HepG2 (cell line): ENCODE results near the gene MNAT1. TPM values are rescaled to one million over a fixed set of nuclear protein-coding genes. Genes with fewer than 3 reads are reported as not detected.

ENCODE experiments used
- ESRRA ChIP-seq: sonication (generic); formaldehyde crosslinking; IDR thresholded peaks from 2 replicates; pipeline ENCODE4 v1.5.1; 2020; ENCODE audit warnings: mild to moderate bottlenecking, low read depth, missing genetic modification reagents
- ISL2 ChIP-seq: sonication (generic); formaldehyde crosslinking; IDR thresholded peaks from 2 replicates; pipeline ENCODE4 v1.5.0; 2020; ENCODE audit warnings: missing genetic modification reagents
- PRMT3 ChIP-seq: sonication (generic); formaldehyde crosslinking; IDR thresholded peaks from 2 replicates; pipeline ENCODE4 v1.8.1; 2022; ENCODE audit warnings: low read depth, mild to moderate bottlenecking, moderate library complexity, missing genetic modification reagents, borderline replicate concordance
- RARG ChIP-seq: sonication (generic); formaldehyde crosslinking; IDR thresholded peaks from 2 replicates; pipeline ENCODE4 v1.4.0; 2020; ENCODE audit warnings: low read depth, mild to moderate bottlenecking, missing genetic modification reagents
- SATB2 ChIP-seq: sonication (generic); formaldehyde crosslinking; IDR thresholded peaks from 2 replicates; pipeline ENCODE4 v1.5.0; 2020; ENCODE audit warnings: missing genetic modification reagents
- SMARCC2 ChIP-seq: fragments of 450-650 bp; IDR thresholded peaks from 2 replicates; pipeline ENCODE4 v1.6.1; 2017; ENCODE audit warnings: antibody characterized with exemption, mild to moderate bottlenecking
- SMARCE1 ChIP-seq: fragments of 450-650 bp; IDR thresholded peaks from 2 replicates; pipeline ENCODE4 v1.6.1; 2017; ENCODE audit warnings: borderline replicate concordance
- TBX2 ChIP-seq: sonication (generic); formaldehyde crosslinking; IDR thresholded peaks from 2 replicates; pipeline ENCODE4 v1.5.0; 2020; ENCODE audit warnings: missing genetic modification reagents, mild to moderate bottlenecking, borderline replicate concordance
- TSC22D2 ChIP-seq: sonication (generic); formaldehyde crosslinking; IDR thresholded peaks from 2 replicates; pipeline ENCODE4 v1.5.1; 2020; ENCODE audit warnings: missing genetic modification reagents, mild to moderate bottlenecking, borderline replicate concordance
- ZFP36 ChIP-seq: fragments of 150-350 bp; IDR thresholded peaks from 2 replicates; pipeline ENCODE4 v1.6.1; 2018; ENCODE audit warnings: borderline replicate concordance, low read length, low read depth; ENCODE audit not compliant: partially characterized antibody
- ZFP37 ChIP-seq: sonication (generic); formaldehyde crosslinking; IDR thresholded peaks from 2 replicates; pipeline ENCODE4 v1.4.0; 2020; ENCODE audit warnings: missing genetic modification reagents, borderline replicate concordance
- ZNF24 ChIP-seq: fragments of 450-650 bp; IDR thresholded peaks from 2 replicates; pipeline ENCODE4 v1.6.1; 2017; ENCODE audit warnings: antibody characterized with exemption, mild to moderate bottlenecking
- ZNF746 ChIP-seq: sonication (generic); formaldehyde crosslinking; IDR thresholded peaks from 2 replicates; pipeline ENCODE4 v1.8.0; 2022; ENCODE audit warnings: mild to moderate bottlenecking, missing genetic modification reagents
- ZSCAN20 ChIP-seq: sonication (generic); formaldehyde crosslinking; IDR thresholded peaks from 2 replicates; pipeline ENCODE4 v1.4.0; 2020; ENCODE audit warnings: missing genetic modification reagents, mild to moderate bottlenecking, borderline replicate concordance
- polyA plus RNA-seq, 8 experiments: library from polyadenylated mRNA; depleted of rRNA in 3 of 8; stranded (reverse) in 7 of 8; unstranded in 1 of 8; fragments of >200 nt; fragmentation: Illumina TruSeq in 4 of 8; extraction: Trizol in 4 of 8; gene quantifications; 2 replicates each; pipeline versions ENCODE4 v1.2.1 to v1.2.3, GENCODE V29; 2011 to 2016; ENCODE audit warnings: low read depth in 4 of 8, missing spikeins in 1 of 8, mixed read lengths in 1 of 8; ENCODE audit not compliant: insufficient read depth in 1 of 8
- total RNA-seq, 5 experiments: library from RNA; depleted of rRNA; stranded (reverse); fragments of >200 nt; fragmentation: Illumina TruSeq; extraction: Trizol; gene quantifications; 2 replicates each; pipeline ENCODE4 v1.2.3, GENCODE V29; 2016; ENCODE audit warnings: low read depth in 1 of 5
- TF ChIP-seq, protein P1 (sequence below), 2 experiments: sonication (generic) in 1 of 2; formaldehyde crosslinking in 1 of 2; IDR thresholded peaks; 2 replicates each; pipeline versions ENCODE4 v1.4.0 to v1.6.1; 2016 to 2020; ENCODE audit warnings: borderline replicate concordance in 1 of 2, low read depth in 1 of 2, mild to moderate bottlenecking in 1 of 2, missing genetic modification reagents in 1 of 2
- TF ChIP-seq, protein P2 (sequence below): IDR thresholded peaks from 2 replicates; pipeline ENCODE4 v1.6.1; 2016; ENCODE audit warnings: low read depth, missing genetic modification reagents, missing compliant biosample characterization
- TF ChIP-seq, protein P3 (sequence below): IDR thresholded peaks from 2 replicates; pipeline ENCODE4 v1.6.1; 2016; ENCODE audit warnings: low read depth, control low read depth

MNAT1 gene
- total and polyA plus RNA-seq, 2 of the 13 experiments (the other 11 are each of a cell fraction or from before 2014, with no cell fraction given) = 49.2 to 94.8 TPM

DNA sequence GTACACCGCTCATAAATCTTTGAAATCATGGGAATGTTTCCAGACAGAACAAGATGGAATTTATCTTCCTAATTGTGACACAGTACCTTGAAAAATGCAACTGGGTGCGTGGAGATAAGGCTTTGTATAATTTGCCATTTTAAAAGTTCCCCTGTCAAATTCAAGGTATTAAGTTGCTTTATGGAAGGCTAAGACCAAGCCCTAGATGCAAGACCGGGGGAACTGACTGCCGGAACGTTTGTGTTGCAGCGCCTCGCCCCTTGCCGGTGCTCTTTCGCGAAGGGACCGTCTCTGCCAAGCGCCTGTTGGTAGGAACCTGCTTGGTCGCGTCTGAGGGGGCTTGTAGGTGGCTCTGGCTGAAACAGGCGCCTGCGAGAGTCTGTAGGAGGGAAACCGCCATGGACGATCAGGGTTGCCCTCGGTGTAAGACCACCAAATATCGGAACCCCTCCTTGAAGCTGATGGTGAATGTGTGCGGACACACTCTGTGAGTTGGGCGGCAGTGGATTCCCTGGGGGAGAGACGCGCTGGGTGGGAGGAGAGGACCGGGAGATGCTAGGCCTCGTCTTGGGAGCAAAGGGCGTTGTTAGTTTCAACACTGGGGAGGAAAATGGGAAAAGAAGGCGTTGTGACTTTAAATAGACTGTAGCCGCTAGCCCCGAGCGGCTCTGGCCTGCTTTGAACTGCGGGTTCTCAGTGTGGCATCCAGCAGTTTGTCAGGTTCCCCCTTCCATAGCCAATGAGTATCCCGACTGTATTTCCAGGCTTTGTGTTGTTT lies at the start of gene MNAT1 (continued):
- TF ChIP-seq, protein P1, sequence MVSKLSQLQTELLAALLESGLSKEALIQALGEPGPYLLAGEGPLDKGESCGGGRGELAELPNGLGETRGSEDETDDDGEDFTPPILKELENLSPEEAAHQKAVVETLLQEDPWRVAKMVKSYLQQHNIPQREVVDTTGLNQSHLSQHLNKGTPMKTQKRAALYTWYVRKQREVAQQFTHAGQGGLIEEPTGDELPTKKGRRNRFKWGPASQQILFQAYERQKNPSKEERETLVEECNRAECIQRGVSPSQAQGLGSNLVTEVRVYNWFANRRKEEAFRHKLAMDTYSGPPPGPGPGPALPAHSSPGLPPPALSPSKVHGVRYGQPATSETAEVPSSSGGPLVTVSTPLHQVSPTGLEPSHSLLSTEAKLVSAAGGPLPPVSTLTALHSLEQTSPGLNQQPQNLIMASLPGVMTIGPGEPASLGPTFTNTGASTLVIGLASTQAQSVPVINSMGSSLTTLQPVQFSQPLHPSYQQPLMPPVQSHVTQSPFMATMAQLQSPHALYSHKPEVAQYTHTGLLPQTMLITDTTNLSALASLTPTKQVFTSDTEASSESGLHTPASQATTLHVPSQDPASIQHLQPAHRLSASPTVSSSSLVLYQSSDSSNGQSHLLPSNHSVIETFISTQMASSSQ (IDR thresholded peaks at IDR 0.05; ENCODE audit: low read depth) = peak; percentile 57; the same call in 1 of the 2 replicates
- TF ChIP-seq, protein P1 (CRISPR knock-in tag; IDR thresholded peaks at IDR 0.05; ENCODE audit: borderline replicate concordance) = peak; percentile 74
- TF ChIP-seq ISL2 (CRISPR knock-in tag) (peak; percentile 67; the same call in 1 of the 2 replicates), ZFP37 (CRISPR knock-in tag) (0 out of 2 replicates have a peak, but pooled peaks have one; percentile 63), ZSCAN20 (CRISPR knock-in tag) (no peak), ZNF24 (peak; percentile 36; the same call in 1 of the 2 replicates), SMARCC2 (no peak), PRMT3 (CRISPR knock-in tag) (0 out of 2 replicates have a peak, but pooled peaks have one; percentile 30), RARG (CRISPR knock-in tag) (no peak), SMARCE1 (no peak), TBX2 (CRISPR knock-in tag) (peak; percentile 57), SATB2 (CRISPR knock-in tag) (0 out of 2 replicates have a peak, but pooled peaks have one; percentile 38), ESRRA (CRISPR knock-in tag) (0 out of 2 replicates have a peak, but pooled peaks have one; percentile 63), ZNF746 (peak; percentile 88), TSC22D2 (CRISPR knock-in tag) (peak; percentile 91; the same call in 1 of the 2 replicates), ZFP36 (peak; percentile 45)
- TF ChIP-seq, protein P2, sequence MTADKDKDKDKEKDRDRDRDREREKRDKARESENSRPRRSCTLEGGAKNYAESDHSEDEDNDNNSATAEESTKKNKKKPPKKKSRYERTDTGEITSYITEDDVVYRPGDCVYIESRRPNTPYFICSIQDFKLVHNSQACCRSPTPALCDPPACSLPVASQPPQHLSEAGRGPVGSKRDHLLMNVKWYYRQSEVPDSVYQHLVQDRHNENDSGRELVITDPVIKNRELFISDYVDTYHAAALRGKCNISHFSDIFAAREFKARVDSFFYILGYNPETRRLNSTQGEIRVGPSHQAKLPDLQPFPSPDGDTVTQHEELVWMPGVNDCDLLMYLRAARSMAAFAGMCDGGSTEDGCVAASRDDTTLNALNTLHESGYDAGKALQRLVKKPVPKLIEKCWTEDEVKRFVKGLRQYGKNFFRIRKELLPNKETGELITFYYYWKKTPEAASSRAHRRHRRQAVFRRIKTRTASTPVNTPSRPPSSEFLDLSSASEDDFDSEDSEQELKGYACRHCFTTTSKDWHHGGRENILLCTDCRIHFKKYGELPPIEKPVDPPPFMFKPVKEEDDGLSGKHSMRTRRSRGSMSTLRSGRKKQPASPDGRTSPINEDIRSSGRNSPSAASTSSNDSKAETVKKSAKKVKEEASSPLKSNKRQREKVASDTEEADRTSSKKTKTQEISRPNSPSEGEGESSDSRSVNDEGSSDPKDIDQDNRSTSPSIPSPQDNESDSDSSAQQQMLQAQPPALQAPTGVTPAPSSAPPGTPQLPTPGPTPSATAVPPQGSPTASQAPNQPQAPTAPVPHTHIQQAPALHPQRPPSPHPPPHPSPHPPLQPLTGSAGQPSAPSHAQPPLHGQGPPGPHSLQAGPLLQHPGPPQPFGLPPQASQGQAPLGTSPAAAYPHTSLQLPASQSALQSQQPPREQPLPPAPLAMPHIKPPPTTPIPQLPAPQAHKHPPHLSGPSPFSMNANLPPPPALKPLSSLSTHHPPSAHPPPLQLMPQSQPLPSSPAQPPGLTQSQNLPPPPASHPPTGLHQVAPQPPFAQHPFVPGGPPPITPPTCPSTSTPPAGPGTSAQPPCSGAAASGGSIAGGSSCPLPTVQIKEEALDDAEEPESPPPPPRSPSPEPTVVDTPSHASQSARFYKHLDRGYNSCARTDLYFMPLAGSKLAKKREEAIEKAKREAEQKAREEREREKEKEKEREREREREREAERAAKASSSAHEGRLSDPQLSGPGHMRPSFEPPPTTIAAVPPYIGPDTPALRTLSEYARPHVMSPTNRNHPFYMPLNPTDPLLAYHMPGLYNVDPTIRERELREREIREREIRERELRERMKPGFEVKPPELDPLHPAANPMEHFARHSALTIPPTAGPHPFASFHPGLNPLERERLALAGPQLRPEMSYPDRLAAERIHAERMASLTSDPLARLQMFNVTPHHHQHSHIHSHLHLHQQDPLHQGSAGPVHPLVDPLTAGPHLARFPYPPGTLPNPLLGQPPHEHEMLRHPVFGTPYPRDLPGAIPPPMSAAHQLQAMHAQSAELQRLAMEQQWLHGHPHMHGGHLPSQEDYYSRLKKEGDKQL (CRISPR knock-in tag) = 0 out of 2 replicates have a peak, but pooled peaks have one; percentile 44
- TF ChIP-seq, protein P3, sequence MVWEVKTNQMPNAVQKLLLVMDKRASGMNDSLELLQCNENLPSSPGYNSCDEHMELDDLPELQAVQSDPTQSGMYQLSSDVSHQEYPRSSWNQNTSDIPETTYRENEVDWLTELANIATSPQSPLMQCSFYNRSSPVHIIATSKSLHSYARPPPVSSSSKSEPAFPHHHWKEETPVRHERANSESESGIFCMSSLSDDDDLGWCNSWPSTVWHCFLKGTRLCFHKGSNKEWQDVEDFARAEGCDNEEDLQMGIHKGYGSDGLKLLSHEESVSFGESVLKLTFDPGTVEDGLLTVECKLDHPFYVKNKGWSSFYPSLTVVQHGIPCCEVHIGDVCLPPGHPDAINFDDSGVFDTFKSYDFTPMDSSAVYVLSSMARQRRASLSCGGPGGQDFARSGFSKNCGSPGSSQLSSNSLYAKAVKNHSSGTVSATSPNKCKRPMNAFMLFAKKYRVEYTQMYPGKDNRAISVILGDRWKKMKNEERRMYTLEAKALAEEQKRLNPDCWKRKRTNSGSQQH (CRISPR knock-in tag) = peak; percentile 64; the same call in 1 of the 2 replicates
